IMR-90 (cell line): Measurements from ENCODE around the gene ADCY5. TPM values are rescaled to one million over a fixed set of nuclear protein-coding genes. Genes with fewer than 3 reads are reported as not detected.

Source experiments
- ATAC-seq: fragments of 200-7000 bp; cut with Tn5 transposase; 2 replicates; pipeline ENCODE4 v1.9.1; 2020; ENCODE audit warnings: low read depth, mild to moderate bottlenecking, moderate library complexity
- BruUV-seq: library from RNA; stranded (reverse); fragments of 400-500 nt; replicated peaks from 2 replicates; lab custom pipeline; 2021; lab: Mats Ljungman, UMichigan
- CTCF ChIA-PET: fragments of 300-600 bp; formaldehyde crosslinking; extraction: SDS; loops from one replicate; lab custom pipeline; 2021; ENCODE audit warnings: antibody characterized with exemption; lab: Yijun Ruan, JAX
- POLR2A ChIA-PET: fragments of 300-600 bp; sonication (Branson Sonifier 250); formaldehyde crosslinking; loops from one replicate; lab custom pipeline; 2022; ENCODE audit warnings: antibody characterized with exemption; ENCODE audit not compliant: unreplicated experiment; lab: Charles Lee
- DNase-seq: peaks from one replicate; pipeline ENCODE4 v3.0.0; 2013
- H2AFZ ChIP-seq: replicated peaks from 2 replicates; pipeline ENCODE3; 2013; ENCODE audit warnings: low read length, mild to moderate bottlenecking; ENCODE audit not compliant: poor library complexity
- H2AK5ac ChIP-seq: 2 replicates; pipeline ENCODE4 v1.6.1; 2013; ENCODE audit warnings: low read depth, low read length, inconsistent platforms
- H2AK9ac ChIP-seq: replicated peaks from 2 replicates; pipeline ENCODE3; 2013; ENCODE audit warnings: mild to moderate bottlenecking, low read depth, low read length, moderate library complexity; ENCODE audit not compliant: poor library complexity
- H2BK120ac ChIP-seq: 2 replicates; pipeline ENCODE4 v1.6.1; 2013; ENCODE audit warnings: low read depth, low read length, inconsistent platforms
- H2BK15ac ChIP-seq: 3 replicates; pipeline ENCODE4 v1.6.1; 2013; ENCODE audit warnings: low read depth, low read length, inconsistent platforms
- H2BK20ac ChIP-seq: 2 replicates; pipeline ENCODE4 v1.6.1; 2013; ENCODE audit warnings: low read depth, mild to moderate bottlenecking, inconsistent platforms, low read length, moderate library complexity
- H2BK5ac ChIP-seq: 2 replicates; pipeline ENCODE4 v1.6.1; 2013; ENCODE audit warnings: mild to moderate bottlenecking, low read depth, low read length, inconsistent platforms; ENCODE audit not compliant: poor library complexity, severe bottlenecking
- H3K14ac ChIP-seq: replicated peaks from 2 replicates; pipeline ENCODE4 v1.6.1; 2013; ENCODE audit warnings: low read depth, low read length, inconsistent platforms
- H3K18ac ChIP-seq: 2 replicates; pipeline ENCODE4 v1.6.1; 2013; ENCODE audit warnings: low read depth, low read length, control low read depth
- H3K23ac ChIP-seq: 2 replicates; pipeline ENCODE4 v1.6.1; 2013; ENCODE audit warnings: low read depth, low read length, inconsistent platforms
- H3K27ac ChIP-seq: 2 replicates; pipeline ENCODE4 v1.5.1; 2013; ENCODE audit warnings: mild to moderate bottlenecking, control low read depth, low read length; ENCODE audit not compliant: insufficient read depth
- H3K27me3 ChIP-seq: 2 replicates; pipeline ENCODE4 v1.6.1; 2013; ENCODE audit warnings: low read length; ENCODE audit not compliant: control insufficient read depth, insufficient read depth
- H3K36me3 ChIP-seq: 2 replicates; pipeline ENCODE4 v1.6.1; 2013; ENCODE audit warnings: low read length, mixed read lengths; ENCODE audit not compliant: control insufficient read depth, insufficient read depth
- H3K4ac ChIP-seq: 2 replicates; pipeline ENCODE4 v1.6.1; 2013; ENCODE audit warnings: low read depth, low read length, inconsistent platforms
- H3K4me1 ChIP-seq: 2 replicates; pipeline ENCODE4 v1.6.1; 2013; ENCODE audit warnings: low read length, mixed read lengths; ENCODE audit not compliant: control insufficient read depth, insufficient read depth
- H3K4me2 ChIP-seq: 2 replicates; pipeline ENCODE4 v1.6.1; 2013; ENCODE audit warnings: low read depth, mild to moderate bottlenecking, control low read depth, low read length, moderate library complexity
- H3K4me3 ChIP-seq: 2 replicates; pipeline ENCODE4 v1.5.1; 2013; ENCODE audit warnings: low read depth, mild to moderate bottlenecking, control low read depth, low read length, moderate library complexity; ENCODE audit not compliant: insufficient read depth
- H3K56ac ChIP-seq: 2 replicates; pipeline ENCODE4 v1.6.1; 2013; ENCODE audit warnings: low read length, inconsistent platforms; ENCODE audit not compliant: insufficient read depth; ENCODE audit errors: extremely low read depth
- H3K79me1 ChIP-seq, 2 experiments: 2 replicates each; pipeline ENCODE4 v1.6.1; 2013; ENCODE audit warnings: low read length in 2 of 2, inconsistent platforms in 1 of 2, low read depth in 1 of 2
- H3K9ac ChIP-seq: 2 replicates; pipeline ENCODE4 v1.6.1; 2013; ENCODE audit warnings: low read depth, low read length, control low read depth
- H3K9me1 ChIP-seq: 2 replicates; pipeline ENCODE4 v1.6.1; 2013; ENCODE audit warnings: low read length, inconsistent platforms; ENCODE audit not compliant: insufficient read depth
- H3K9me3 ChIP-seq: 2 replicates; pipeline ENCODE4 v1.6.1; 2013; ENCODE audit warnings: low read length; ENCODE audit not compliant: control insufficient read depth, insufficient read depth
- H4K20me1 ChIP-seq: 2 replicates; pipeline ENCODE4 v1.6.1; 2013; ENCODE audit warnings: low read length, inconsistent platforms; ENCODE audit not compliant: insufficient read depth
- H4K5ac ChIP-seq: 2 replicates; pipeline ENCODE4 v1.6.1; 2013; ENCODE audit warnings: mild to moderate bottlenecking, low read depth, low read length, control low read depth
- H4K8ac ChIP-seq, 2 experiments: 2 replicates each; pipeline ENCODE4 v1.6.1; 2013; ENCODE audit warnings: low read depth in 2 of 2, low read length in 2 of 2, control low read depth in 1 of 2, inconsistent platforms in 1 of 2
- H4K91ac ChIP-seq: 2 replicates; pipeline ENCODE4 v1.6.1; 2013; ENCODE audit warnings: low read depth, low read length, inconsistent platforms; ENCODE audit not compliant: insufficient read depth
- CEBPB ChIP-seq: IDR thresholded peaks from 2 replicates; pipeline ENCODE4 v1.6.1; 2012; ENCODE audit warnings: low read depth, low read length, improper control_type of control experiment
- CHD1 ChIP-seq: IDR thresholded peaks from 2 replicates; pipeline ENCODE4 v1.6.1; 2012; ENCODE audit warnings: low read depth, low read length, improper control_type of control experiment
- CTCF ChIP-seq: conservative IDR thresholded peaks from 2 replicates; pipeline ENCODE4 v1.5.1; 2012; ENCODE audit warnings: mild to moderate bottlenecking, low read depth, low read length, improper control_type of control experiment
- FOS ChIP-seq: fragments of 150-350 bp; IDR thresholded peaks from 2 replicates; pipeline ENCODE4 v1.6.1; 2016; ENCODE audit warnings: low read depth, low read length
- MAFK ChIP-seq: IDR thresholded peaks from 2 replicates; pipeline ENCODE4 v1.6.1; 2012; ENCODE audit warnings: low read depth, low read length, improper control_type of control experiment
- MAZ ChIP-seq: IDR thresholded peaks from 2 replicates; pipeline ENCODE4 v1.6.1; 2012; ENCODE audit warnings: low read depth, mild to moderate bottlenecking, low read length, improper control_type of control experiment, moderate library complexity, borderline replicate concordance
- MXI1 ChIP-seq: IDR thresholded peaks from 2 replicates; pipeline ENCODE4 v1.6.1; 2012; ENCODE audit warnings: low read depth, mild to moderate bottlenecking, low read length, moderate library complexity, borderline replicate concordance
- NFE2L2 ChIP-seq: fragments of 150-350 bp; IDR thresholded peaks from 2 replicates; pipeline ENCODE4 v1.6.1; 2016; ENCODE audit warnings: low read depth, mild to moderate bottlenecking, low read length
- POLR2A ChIP-seq: IDR thresholded peaks from 2 replicates; pipeline ENCODE4 v1.6.1; 2012; ENCODE audit warnings: mild to moderate bottlenecking, low read depth, low read length
- RAD21 ChIP-seq: IDR thresholded peaks from 2 replicates; pipeline ENCODE4 v1.6.1; 2012; ENCODE audit warnings: low read length, improper control_type of control experiment
- RCOR1 ChIP-seq: IDR thresholded peaks from 2 replicates; pipeline ENCODE4 v1.6.1; 2012; ENCODE audit warnings: mild to moderate bottlenecking, low read length, improper control_type of control experiment; ENCODE audit not compliant: insufficient replicate concordance
- RFX5 ChIP-seq: IDR thresholded peaks from 2 replicates; pipeline ENCODE4 v1.8.0; 2012; ENCODE audit warnings: low read depth, mild to moderate bottlenecking, low read length, moderate library complexity
- SMC3 ChIP-seq: fragments of 150-350 bp; IDR thresholded peaks from 2 replicates; pipeline ENCODE4 v1.6.1; 2016; ENCODE audit warnings: low read depth, mild to moderate bottlenecking, antibody characterized with exemption, low read length, moderate library complexity
- USF2 ChIP-seq: fragments of 150-350 bp; IDR thresholded peaks from 2 replicates; pipeline ENCODE4 v1.6.1; 2017; ENCODE audit warnings: mild to moderate bottlenecking, antibody characterized with exemption, low read length, low read depth
- WGBS, 2 experiments: methylation state at CpG; one replicate each; pipeline versions ENCODE4 v1.1.5 to v1.1.7; 2013; ENCODE audit warnings: missing lambda C conversion rate in 2 of 2; ENCODE audit not compliant: insufficient read length in 1 of 2; ENCODE audit errors: extremely low coverage in 2 of 2; 5-methylcytosine and 5-hydroxymethylcytosine counted together
- dilution Hi-C: fragments of 300-500 bp; cut with HindIII; formaldehyde crosslinking; loops from one replicate; pipeline ENCODE4 v1.14.3; 2018; ENCODE audit warnings: low sequenced_read_pairs; ENCODE audit not compliant: unreplicated experiment
- in situ Hi-C: fragments of 300-500 bp; cut with MboI; formaldehyde crosslinking; loops from 3 replicates; pipeline ENCODE4 v1.14.3; 2019; ENCODE audit warnings: low sequenced_read_pairs, inconsistent platforms, mixed read lengths
- intact Hi-C: fragments of 100-400 bp; cut with micrococcal nuclease; formaldehyde crosslinking; loops from 2 replicates; pipeline ENCODE4 v1.10.0; 2022
- polyA plus RNA-seq, 3 experiments: library from polyadenylated mRNA; depleted of rRNA; stranded (reverse); fragments of >200 nt; gene quantifications; 2 replicates each; pipeline ENCODE4 v1.2.3, GENCODE V29; 2012; ENCODE audit warnings: low replicate concordance in 1 of 3
- total RNA-seq: library from RNA; depleted of rRNA; stranded (reverse); fragments of >200 nt; gene quantifications from 2 replicates; pipeline ENCODE4 v1.2.3, GENCODE V29; 2012
- TF ChIP-seq, protein P1 (sequence below): fragments of 150-350 bp; IDR thresholded peaks from 2 replicates; pipeline ENCODE4 v1.6.1; 2016; ENCODE audit warnings: low read depth, mild to moderate bottlenecking, low read length, moderate library complexity, borderline replicate concordance

The ADCY5 gene
- total and polyA plus RNA-seq, 2 of the 4 experiments (the other 2 are of a cell fraction) = 0.14 to 0.18 TPM

- Histone ChIP-seq H3K9me1 (no peaks in the 10 kb centered on the region), H3K4me1 (no peaks in the 10 kb centered on the region), H2AK5ac (no peak overlapping the region), H3K36me3 (no peaks in the 10 kb centered on the region), H2BK5ac (no peak overlapping the region), H4K5ac (no peak overlapping the region), H3K4ac (no peak overlapping the region), H4K8ac (no peak overlapping the region), H3K27me3 (peaks cover 74% of the 10 kb centered on the region), H3K9ac (no peak overlapping the region), H2AFZ (peak overlapping the region; percentile 85), H2BK15ac (no peak overlapping the region), H3K56ac (no peak overlapping the region), H4K20me1 (no peaks in the 10 kb centered on the region), H2BK20ac (no peak overlapping the region), H2BK120ac (no peak overlapping the region), H3K23ac (no peak overlapping the region), H3K79me1 (no peaks in the 10 kb centered on the region), H2AK9ac (no peak overlapping the region), H3K14ac (no peak overlapping the region), H3K4me2 (peak overlapping the region; percentile 81), H3K18ac (no peak overlapping the region), H4K91ac (no peak overlapping the region), H3K9me3 (peaks cover 2% of the 10 kb centered on the region; the same call in 1 of the 2 replicates), H3K4me3 (peak overlapping the region; percentile 51), H3K27ac (no peak overlapping the region)
- 2% methylated on average over 22 of the region's 114 CpGs; no CpG with 5 or more reads in 1 of the 2 experiments for WGBS, 2 experiments
- ChIA-PET POLR2A (no interaction called here), CTCF (no interaction called here)
- DNase-seq = peak; percentile 10
- in situ Hi-C loops (no loop called here), dilution Hi-C loops (no loop called here), intact Hi-C loops (no loop called here)
- peak; percentile 82 for ATAC-seq
- BruUV-seq = no TSS peak
- no peak for TF ChIP-seq CHD1
- no peak for TF ChIP-seq NFE2L2
- TF ChIP-seq, protein P1, sequence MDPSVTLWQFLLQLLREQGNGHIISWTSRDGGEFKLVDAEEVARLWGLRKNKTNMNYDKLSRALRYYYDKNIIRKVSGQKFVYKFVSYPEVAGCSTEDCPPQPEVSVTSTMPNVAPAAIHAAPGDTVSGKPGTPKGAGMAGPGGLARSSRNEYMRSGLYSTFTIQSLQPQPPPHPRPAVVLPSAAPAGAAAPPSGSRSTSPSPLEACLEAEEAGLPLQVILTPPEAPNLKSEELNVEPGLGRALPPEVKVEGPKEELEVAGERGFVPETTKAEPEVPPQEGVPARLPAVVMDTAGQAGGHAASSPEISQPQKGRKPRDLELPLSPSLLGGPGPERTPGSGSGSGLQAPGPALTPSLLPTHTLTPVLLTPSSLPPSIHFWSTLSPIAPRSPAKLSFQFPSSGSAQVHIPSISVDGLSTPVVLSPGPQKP = no peak
- no peak for TF ChIP-seq RCOR1
- no peak for TF ChIP-seq RFX5
- TF ChIP-seq CTCF = no peak
- TF ChIP-seq MAZ = no peak
- no peak for TF ChIP-seq USF2
- TF ChIP-seq FOS = no peak
- no peak for TF ChIP-seq CEBPB
- no peak for TF ChIP-seq MXI1
- no peak for TF ChIP-seq MAFK
- TF ChIP-seq POLR2A = no peak
- no peak for TF ChIP-seq SMC3
- no peak for TF ChIP-seq RAD21
These were observed 459 bp upstream of the ADCY5 start for GRCh38 chr3:123449102-123449996.
